Femur (tissue), 1 donor: ENCODE data around the gene ARID3A.
"Not testable (repeated sequence)": the region's sequence is repeated elsewhere in the genome, so short reads cannot be mapped to it uniquely, and the experiment has no call there.

ENCODE experiments used
- DNase-seq: peaks from one replicate; pipeline ENCODE4 v3.0.0-alpha.2; 2017

The ARID3A gene

GRCh38 chr19:891421-892200 is 34.2 kb upstream of the ARID3A start:
- DNase-seq, result not testable (repeated sequence)

- DNase-seq, result peak; percentile 73
Measured at GRCh38 chr19:892243-892893, 33.5 kb upstream of the ARID3A start.

DNA sequence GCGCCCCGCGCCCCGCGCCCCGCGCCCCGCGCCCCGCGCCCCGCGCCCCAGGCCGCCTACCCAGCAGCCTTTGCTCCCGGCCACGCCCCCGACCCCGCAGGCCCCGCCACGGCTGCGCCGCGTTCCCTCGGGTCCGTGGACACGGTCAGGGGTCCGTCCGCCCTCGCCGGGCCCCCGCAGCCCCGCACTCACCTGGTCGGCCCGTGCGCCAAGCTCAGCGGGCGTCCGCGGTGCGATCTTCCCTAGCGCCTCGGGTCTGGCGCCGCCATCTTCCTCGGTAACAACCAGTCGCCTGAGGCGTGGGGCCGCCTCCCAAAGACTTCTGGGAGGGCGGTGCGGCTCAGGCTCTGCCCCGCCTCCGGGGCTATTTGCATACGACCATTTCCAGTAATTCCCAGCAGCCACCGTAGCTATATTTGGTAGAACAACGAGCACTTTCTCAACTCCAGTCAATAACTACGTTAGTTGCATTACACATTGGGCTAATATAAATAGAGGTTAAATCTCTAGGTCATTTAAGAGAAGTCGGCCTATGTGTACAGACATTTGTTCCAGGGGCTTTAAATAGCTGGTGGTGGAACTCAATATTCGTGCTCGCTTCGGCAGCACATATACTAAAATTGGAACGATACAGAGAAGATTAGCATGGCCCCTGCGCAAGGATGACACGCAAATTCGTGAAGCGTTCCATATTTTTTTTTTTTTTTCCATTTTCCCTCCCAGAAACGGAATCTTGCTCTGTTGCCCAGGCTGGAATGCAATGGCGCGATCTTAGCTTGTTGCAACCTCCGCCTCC is 32.7 kb upstream of the ARID3A start, which contains the start of the genes MED16 and RNU6-9:
Gene MED16, minus strand, starts transcription at position 294 of the 796 bp plus-strand sequence. CDS start 2,056 bp downstream, outside the sequence.
Gene RNU6-9, plus strand, starts transcription at position 591 of the 796 bp plus-strand sequence.
- peak; percentile 95 for DNase-seq

DNA sequence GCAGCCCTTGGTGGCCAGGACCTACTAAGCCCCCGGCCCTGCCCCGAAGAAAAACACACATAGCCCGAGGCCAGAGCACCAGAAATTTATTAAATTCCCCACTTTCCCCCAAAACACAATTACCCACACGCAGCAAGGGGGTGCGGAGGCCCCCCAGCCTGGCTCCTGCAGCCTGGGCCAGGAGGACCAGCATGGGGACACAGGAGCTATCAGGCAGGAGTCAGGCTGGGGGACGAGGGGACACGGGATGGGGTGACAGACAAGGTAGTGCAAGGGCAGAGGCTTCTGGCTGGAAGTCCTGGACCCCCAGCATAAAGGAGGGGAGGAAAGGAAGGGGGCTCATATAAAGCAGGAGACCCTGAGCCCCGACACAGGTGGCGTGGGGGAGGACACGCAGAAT is 29.4 kb upstream of the ARID3A start:
- no peak for DNase-seq

GRCh38 chr19:896999-897398 is 28.8 kb upstream of the ARID3A start:
- no peak for DNase-seq

GRCh38 chr19:897442-898039 is 28.3 kb upstream of the ARID3A start:
- no peak for DNase-seq

DNA sequence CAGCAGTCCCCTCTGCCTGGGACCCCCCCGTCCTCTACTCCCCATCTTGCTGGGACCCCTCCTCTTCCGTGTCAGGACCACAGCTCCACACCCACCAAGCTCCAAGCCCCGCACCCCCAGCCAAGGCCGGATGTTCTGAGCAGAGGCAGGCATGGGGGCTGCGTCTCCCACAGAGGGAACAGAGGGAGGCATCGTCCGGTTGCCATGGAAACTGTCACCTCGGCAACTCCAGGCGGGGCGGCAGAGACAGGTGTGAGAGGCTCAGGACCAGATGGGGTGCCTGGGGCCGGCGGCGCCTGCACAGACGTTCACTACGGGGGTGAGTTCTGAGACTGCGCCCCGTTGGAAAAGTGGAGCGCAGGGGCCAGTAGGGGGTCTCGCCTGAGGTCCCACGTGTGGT is 27.2 kb upstream of the ARID3A start:
- no peak for DNase-seq

DNA sequence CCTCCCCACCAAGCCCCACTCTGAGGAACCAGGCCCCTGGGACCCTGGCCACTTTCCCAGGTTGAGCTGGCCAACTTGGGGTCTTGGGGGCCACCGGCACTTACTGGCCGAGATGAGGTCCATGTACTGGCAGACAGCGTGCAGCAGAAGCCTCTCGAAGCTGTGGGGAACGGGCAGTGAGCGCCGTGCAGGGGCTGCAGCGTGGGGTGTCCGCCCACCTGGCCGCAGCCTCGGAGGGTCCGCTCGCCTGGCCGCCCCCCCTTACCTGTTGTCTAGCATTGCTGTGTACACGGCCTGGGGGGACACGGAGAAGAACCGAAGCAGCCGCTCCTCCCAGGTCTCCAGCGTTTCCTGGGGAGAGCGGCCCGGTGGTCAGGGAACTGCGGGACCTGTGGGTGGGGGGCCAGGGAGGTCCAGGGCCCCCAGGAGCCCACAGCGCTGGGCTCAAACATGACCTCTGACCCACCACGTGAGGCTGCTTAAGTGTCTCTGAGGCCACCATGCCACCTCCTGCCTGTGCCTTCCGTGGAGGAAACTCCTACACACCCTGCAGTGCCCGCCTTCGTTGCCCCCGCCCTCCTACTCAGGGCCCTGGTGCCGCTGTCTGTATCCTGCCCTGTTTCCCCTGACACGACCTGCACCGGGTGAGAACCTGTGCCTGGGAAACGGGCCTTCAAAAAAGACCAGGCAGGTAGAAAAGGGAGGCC is 26.3 kb upstream of the ARID3A start:
- DNase-seq, result no peak

DNA sequence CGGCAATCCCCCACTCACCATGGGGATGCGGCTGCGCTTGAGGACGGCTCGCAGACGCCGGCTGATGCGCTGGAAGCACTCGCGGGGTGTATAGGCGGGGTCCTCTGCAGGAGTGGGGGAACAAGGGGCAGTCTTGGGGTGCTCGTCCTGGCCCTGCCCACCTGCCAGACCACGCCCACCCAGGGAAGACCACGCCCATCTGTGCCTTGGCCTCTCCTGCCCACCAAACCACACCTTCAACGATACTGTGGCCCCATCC is 25.9 kb upstream of the ARID3A start:
- DNase-seq, result no peak

GRCh38 chr19:900302-901111 is 25.3 kb upstream of the ARID3A start:
- DNase-seq, result no peak

DNA sequence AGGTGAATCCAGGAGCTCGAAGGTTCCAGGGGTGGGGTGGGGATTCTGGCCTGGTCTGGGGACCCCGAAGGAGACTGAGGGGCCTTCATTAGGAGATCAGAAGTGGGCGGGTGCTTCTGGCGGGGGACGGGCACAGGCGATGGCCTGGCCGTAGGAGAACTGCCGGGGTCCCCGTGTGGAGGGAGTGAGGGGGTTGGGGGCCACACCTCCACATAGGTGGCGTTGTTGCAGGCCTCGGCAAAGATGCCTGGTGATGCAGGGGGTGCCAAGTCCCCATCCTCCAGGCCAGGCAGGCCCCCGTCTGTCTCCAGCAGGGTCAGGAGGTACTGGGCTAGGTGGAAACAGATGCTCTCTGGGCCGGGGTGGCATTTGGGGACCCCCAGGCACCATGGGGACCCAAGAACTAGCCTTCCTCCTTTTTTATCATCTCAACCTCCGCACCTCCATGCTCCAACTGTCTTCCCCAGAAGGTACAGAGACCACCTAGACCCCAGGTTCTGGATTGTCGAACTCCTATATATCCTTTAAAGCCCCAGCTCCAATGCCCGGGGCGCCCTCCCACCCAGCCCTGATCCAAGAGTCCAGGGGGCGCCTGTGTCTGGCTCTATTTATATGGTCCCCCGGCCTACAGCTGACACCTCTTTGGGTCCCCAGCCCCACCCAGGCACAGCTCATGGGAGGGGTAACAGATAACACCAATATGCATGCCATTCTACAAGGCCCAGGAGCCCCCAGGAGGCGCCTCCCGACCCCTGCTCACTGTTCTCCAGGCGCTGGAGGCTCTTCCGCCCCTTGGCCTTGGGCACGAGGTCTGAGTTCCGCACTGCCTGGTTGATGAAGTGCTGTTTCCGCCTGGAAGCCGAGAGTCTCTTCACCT is 24.4 kb upstream of the ARID3A start:
- DNase-seq, result no peak

DNA sequence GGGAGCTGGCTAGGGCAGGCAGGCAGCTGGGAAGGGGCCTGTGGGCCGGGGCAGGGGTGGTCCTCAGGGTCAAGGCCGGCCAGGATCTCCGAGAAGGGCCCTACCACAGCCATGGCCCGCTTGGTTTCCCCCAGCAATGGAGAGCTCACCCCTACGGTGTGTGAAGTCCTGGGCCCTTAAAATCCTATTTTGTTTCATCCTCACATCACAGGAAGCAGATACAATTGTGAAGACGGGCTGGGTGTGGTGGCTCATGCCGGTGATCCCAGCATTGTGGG is 23.8 kb upstream of the ARID3A start:
- no peak for DNase-seq

DNA sequence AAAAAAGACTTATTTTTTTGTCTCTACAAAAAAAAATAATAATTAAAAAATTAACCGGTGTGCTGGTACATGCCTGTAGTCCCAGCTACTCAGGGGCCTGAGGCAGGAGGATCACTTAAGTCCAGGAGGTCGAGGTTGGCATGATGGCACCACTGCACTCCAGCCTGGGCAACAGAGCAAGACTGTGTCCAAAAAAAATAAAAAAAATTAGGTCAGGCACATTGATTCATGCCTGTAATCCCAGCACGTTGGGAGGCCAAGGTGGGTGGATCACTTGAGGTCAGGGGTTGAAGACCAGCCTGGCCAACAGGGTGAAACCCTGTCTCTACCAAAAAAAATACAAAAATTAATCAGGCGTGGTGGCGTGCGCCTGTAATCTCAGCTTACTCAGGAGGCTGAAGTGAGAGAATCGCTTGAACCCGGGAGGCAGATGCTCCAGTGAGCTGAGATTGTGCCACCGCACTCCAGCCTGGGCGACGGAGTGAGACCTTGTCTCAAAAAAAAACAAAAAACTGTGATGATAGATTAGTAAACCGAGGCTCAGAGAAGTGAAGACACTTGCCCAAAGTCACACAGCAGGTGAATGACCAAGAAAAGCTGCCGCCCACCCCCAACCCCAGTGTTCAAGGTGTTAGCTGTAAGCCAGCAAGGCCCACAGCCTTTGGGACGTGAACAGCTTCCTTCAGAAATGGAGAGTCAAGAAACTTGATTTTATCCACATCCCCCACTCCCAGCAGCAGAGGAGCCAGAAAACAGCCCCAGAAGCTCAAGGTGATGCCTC is 23.2 kb upstream of the ARID3A start:
- DNase-seq, result no peak

DNA sequence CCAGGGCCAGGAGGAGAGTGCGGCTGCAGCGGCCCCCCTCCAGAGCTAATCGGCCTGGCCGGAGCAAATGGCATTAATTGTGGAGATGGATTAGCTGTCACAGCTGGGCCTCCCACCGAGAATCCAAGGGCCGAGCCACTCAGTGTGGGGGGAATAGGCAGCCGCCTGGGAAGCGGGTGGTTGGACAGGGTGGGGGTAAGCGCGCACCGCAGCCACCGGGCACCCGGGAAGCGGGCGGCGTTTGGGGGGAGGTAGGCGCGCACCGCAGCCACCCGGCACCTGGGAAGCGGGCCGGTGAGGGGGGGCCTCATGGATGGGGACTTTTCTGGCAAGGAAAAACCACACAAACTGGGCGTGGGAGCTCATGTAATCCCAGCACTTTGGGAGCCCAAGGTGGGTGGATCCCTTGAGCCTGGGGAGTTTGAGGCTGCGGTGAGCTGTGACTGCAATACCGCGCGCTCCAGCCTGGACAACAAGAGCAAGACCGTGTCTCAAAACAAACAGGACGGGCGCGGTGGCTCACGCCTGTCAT is 22.5 kb upstream of the ARID3A start:
- DNase-seq, result no peak

GRCh38 chr19:904545-904944 is 21.3 kb upstream of the ARID3A start:
- DNase-seq, result no peak

DNA sequence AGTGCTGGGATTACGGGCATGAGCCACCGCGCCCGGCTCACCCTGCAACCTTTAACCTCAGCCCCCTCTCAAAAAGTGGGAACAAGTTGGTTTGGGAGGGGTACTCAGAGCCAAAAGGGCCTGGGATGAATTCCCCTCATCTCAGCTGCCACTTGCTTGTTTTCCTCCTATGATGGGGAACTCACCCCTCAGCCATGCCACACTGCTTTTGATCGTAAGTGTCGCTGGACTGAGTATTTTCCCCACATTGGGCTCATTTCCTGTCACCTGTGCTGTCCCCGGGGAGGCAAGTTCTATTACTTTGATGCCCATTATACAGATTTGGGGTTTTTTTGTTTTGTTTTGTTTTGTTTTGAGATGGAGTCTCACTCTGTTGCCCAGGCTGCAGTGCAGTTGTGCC is 19.4 kb upstream of the ARID3A start:
- no peak for DNase-seq

- peak; percentile 68 for DNase-seq
Measured at GRCh38 chr19:907183-907853, 18.5 kb upstream of the ARID3A start.

DNA sequence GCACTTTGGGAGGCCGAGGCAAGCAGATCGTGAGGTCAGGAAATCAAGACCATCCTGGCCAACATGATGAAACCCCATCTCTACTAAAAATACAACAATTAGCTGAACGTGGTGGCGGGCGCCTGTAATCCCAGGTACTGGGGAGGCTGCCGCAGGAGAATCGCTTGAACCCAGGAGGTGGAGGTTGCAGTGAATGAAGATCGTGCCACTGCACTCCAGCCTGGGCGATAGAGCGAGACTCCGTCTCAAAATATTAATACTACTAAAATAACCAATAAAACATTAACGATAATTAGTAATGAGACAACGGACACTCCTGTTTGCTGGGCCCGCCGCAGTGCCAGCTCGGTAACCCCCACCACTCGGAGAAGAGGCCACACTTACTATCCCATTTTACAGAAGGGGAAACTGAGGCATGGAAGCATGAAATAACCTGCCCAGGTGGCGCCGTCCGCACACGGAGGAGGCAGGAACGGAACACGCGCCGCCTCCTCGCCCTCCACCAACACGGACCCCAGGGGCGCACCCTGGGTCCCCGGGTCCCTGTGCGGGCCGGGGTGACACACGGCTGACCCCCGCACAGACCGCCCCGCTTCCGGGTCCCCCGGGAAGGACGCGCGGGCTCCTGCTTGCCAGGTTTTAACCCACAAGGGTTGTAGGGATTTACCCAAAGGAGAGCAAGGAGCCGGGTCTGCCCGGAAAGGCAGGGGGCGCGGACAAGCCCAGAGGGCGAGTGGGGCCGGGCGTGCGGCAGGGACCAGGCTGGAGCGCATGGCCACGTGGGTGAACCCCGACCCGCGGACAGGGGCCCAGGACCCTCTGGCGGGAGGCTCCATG is 14.4 kb upstream of the ARID3A start:
- no peak for DNase-seq
